ENCODE measurements around the gene FBXW11.

FBXW11 gene

GRCh38 chr5:171913987-171914273, 92.5 kb downstream of the FBXW11 start:
- DNase-seq: no peak
- TF ChIP-seq GATA1 (IDR thresholded peaks at IDR 0.05; ENCODE audit: low read depth, low read length) (no peak), POLR2A (IDR thresholded peaks at IDR 0.05; ENCODE audit: low read length) (no peak)

DNA sequence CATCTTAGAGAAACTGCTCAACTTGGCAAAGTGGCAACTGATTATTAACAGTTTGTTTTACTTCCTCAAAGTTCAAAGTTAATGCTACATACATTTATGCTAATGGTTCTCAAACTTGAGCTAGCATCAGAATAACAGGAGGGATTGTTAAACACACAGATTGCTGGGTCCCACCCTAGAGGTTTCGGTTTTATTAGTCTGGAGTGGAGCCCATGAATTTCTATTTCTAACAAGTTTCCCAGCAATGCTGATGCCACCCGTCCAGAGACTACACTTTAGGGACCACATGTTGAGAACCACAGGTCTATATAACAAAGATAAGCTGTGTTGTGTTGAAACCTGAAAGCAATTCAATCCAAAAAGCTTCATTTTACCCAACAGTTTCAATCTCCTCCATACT, 95.3 kb downstream of the FBXW11 start:
- no peak for DNase-seq
- TF ChIP-seq GATA1 (IDR thresholded peaks at IDR 0.05; ENCODE audit: low read depth, low read length) (no peak), POLR2A (IDR thresholded peaks at IDR 0.05; ENCODE audit: low read length) (no peak)

DNA sequence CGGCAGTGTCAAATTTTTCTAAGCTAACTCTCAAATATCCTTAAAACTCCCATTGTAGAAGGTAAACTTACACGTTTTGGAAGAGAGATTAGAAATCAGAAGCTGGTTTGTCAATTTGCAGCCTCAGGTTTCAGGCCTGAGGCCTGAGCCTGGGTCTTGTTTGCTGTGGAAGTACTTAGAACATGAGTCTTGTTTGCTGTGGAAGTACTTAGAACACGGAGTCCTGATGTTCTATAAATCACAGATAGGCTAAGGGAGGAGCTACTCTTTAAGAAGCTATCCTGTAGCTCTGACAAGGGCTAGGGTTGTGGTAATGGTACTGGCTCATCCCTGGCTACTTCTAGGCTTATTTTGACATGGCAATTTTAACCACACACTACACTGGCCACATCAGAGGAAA, 97.8 kb downstream of the FBXW11 start:
- DNase-seq: no peak

GRCh38 chr5:171907725-171908343, 98.6 kb downstream of the FBXW11 start:
- TF ChIP-seq POLR2A (IDR thresholded peaks at IDR 0.05; ENCODE audit: low read length) (no peak), GATA1 (IDR thresholded peaks at IDR 0.05; ENCODE audit: low read depth, low read length) (no peak)
- DNase-seq: peak; percentile 66 to 80

More for the DNA sequence above, 97.8 kb downstream of the FBXW11 start:
- TF ChIP-seq POLR2A (IDR thresholded peaks at IDR 0.05; ENCODE audit: low read length) (no peak), GATA1 (IDR thresholded peaks at IDR 0.05; ENCODE audit: low read depth, low read length) (no peak)

DNA sequence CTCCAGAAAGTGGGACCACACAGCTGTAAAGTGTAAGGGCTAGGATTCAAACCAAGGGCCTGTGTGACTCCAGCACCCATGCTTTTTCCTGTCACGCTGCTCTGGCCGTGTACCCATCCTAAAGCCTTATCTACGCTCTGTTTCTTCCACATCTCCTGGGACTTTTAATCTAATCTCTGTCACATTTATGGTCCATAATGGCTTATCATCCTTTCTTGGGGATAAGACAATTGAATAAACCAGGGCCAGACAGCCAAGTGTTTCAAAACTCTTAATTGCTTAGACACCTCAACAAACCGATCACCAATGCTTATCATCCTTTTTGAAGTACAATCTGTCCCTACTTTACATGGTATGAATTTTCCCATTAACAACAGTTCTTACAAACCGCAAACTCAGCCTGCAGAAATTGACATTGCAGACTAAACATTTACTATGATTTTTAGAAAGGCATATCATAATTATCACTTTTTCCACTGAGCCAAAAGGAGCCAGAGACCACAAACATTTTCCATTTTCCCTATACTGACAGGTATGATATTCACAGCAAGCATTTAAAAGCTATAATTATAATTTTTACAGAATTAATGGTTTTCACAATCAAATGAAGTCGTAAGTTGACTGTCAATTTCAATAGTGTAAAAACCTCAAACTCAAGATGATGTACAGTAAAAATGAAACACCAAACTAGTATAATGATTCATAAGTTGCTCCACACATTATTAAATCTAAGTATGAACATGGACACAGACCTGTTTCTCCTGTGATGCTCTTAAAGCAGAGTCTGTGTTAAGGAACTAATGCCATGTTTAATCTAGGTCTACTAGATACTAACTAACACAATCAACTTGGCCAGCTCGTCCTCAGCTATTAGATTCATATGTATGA, 99.5 kb downstream of the FBXW11 start:
- DNase-seq: peak in 1 of 2 experiments; percentile 7
- TF ChIP-seq GATA1 (IDR thresholded peaks at IDR 0.05; ENCODE audit: low read depth, low read length) (no peak), POLR2A (IDR thresholded peaks at IDR 0.05; ENCODE audit: low read length) (no peak)

DNA sequence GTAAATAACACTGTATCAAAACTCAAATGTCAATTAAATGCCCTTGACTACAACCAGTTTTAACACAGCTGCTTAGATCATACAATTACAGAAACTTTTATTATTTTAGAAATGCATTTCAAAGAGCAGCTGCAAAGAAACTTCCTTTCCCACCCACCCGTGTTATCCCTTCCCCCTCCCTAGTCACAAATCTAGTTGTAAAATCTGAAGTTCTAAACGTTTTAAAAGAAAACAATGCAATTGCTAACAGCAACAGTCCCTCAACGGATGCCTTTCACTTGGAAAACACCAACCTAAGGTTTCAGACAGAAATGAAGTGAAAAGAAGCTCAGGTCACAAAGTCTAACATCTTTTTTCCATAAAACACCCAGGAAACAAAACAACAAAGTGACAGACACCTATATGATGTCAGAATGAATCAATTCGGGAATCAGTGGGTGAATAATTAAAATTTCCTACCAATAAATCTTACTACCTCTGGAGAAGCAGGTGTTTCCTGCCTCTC, 100.3 kb downstream of the FBXW11 start:
- DNase-seq: no peak
- TF ChIP-seq POLR2A (IDR thresholded peaks at IDR 0.05; ENCODE audit: low read length): no peak
- no peak for TF ChIP-seq GATA1 (IDR thresholded peaks at IDR 0.05; ENCODE audit: low read depth, low read length)

DNA sequence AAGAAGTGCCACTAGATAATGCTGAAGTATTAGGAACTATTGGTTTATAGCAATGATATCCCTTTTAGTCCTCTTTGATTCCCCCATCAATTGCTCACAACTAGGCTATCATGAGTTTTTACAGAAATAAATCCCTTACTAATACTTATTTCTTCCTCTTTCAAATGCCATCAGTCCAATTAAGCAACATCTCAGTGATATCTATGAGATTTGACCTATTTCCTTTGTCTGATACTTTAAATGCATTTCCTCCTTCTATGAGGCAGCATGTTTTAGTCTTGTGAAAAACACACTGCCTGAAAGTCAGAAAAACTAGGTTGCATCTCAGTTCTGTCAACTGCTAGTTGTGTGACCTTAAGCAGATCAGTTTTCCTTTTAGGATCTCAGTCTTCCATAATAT, 101.6 kb downstream of the FBXW11 start:
- DNase-seq: no peak
- no peak for TF ChIP-seq POLR2A (IDR thresholded peaks at IDR 0.05; ENCODE audit: low read length)
- no peak for TF ChIP-seq GATA1 (IDR thresholded peaks at IDR 0.05; ENCODE audit: low read depth, low read length)

GRCh38 chr5:171901764-171902163, 104.7 kb downstream of the FBXW11 start:
- no peak for TF ChIP-seq POLR2A (IDR thresholded peaks at IDR 0.05; ENCODE audit: low read length)
- TF ChIP-seq GATA1 (IDR thresholded peaks at IDR 0.05; ENCODE audit: low read depth, low read length): no peak
- no peak for DNase-seq

DNA sequence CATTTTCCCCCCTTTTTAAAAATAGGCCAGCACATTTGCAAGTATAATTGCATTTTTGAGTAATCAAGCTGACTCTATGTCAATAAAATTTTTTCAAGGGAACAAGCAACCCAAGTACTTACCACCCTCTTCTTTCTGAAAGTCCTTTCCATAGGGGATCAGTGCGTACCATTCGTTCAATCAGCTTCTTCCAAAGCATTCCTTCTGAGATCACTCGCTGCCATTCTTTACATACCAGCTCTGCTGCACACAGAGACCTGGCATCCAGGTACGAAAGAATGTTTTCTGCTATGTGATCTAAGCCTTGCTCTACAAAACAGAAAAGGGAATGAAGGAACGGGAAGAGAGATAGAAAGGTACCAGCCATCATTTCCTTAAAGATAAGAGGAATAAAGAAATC, 106.6 kb downstream of the FBXW11 start:
- no peak for TF ChIP-seq POLR2A (IDR thresholded peaks at IDR 0.05; ENCODE audit: low read length)
- no peak for TF ChIP-seq GATA1 (IDR thresholded peaks at IDR 0.05; ENCODE audit: low read depth, low read length)
- DNase-seq: no peak

- DNase-seq: no peak
- TF ChIP-seq POLR2A (IDR thresholded peaks at IDR 0.05; ENCODE audit: low read length) (no peak), GATA1 (IDR thresholded peaks at IDR 0.05; ENCODE audit: low read depth, low read length) (no peak)
Observed at GRCh38 chr5:171898879-171899278, 107.6 kb downstream of the FBXW11 start.

GRCh38 chr5:171898386-171898785, 108.1 kb downstream of the FBXW11 start:
- DNase-seq: no peak

DNA sequence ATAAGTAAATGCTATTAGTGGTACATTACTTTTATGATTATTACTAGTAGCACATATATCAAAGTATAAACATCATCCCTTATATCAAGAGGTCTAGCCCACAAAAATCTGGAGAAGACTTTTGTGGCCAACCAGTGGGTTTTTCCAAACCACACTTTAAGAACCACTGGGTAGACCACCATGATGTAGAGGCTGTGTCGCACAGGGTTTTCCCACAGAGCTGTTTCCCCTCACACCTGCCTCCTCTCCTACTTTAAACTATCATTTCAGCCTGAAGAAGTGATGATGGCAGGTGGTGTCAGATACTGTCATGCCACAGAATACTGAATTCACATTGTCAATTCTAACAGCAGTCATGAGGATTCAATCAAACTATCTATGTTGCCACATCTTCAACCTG, 109.2 kb downstream of the FBXW11 start:
- TF ChIP-seq POLR2A (IDR thresholded peaks at IDR 0.05; ENCODE audit: low read length) (no peak), GATA1 (IDR thresholded peaks at IDR 0.05; ENCODE audit: low read depth, low read length) (no peak)
- no peak for DNase-seq

More at GRCh38 chr5:171898386-171898785, 108.1 kb downstream of the FBXW11 start:
- TF ChIP-seq GATA1 (IDR thresholded peaks at IDR 0.05; ENCODE audit: low read depth, low read length) (no peak), POLR2A (IDR thresholded peaks at IDR 0.05; ENCODE audit: low read length) (no peak)

- TF ChIP-seq GATA1 (IDR thresholded peaks at IDR 0.05; ENCODE audit: low read depth, low read length): no peak
- TF ChIP-seq POLR2A (IDR thresholded peaks at IDR 0.05; ENCODE audit: low read length): no peak
- no peak for DNase-seq
Observed at GRCh38 chr5:171895081-171895480, 111.4 kb downstream of the FBXW11 start.

- TF ChIP-seq POLR2A (IDR thresholded peaks at IDR 0.05; ENCODE audit: low read length): no peak
- TF ChIP-seq GATA1 (IDR thresholded peaks at IDR 0.05; ENCODE audit: low read depth, low read length): no peak
- no peak for DNase-seq
Observed at GRCh38 chr5:171893290-171893886, 113.0 kb downstream of the FBXW11 start.

All from erythroblast (primary cell).